ENCODE measurements around the gene TTC4.
A peak's percentile ranks its signal among the peaks of the same experiment; 100 is the strongest.

Gene TTC4

DNA sequence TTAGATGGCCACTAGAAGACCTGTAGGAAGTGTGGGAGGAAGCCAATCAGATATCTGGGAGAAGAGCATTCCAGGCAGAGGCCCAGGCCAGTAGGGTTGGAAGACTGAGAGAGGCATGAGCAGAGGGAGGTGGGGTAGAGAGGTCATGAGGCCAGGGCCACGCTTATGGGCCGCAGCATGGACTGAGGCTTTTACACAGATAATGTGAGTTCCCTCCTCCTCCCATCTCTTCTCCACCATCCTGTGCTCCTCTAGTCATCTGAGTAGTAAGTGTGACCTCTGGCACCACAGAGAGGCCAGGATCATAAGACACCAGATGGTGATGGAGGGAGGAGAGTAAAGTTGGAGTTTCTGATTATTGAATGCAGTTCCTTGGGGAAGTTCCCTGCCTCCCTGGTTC, 68.4 kb downstream of the TTC4 start:
- DNase-seq (ENCODE audit: low read depth), result no peak

DNA sequence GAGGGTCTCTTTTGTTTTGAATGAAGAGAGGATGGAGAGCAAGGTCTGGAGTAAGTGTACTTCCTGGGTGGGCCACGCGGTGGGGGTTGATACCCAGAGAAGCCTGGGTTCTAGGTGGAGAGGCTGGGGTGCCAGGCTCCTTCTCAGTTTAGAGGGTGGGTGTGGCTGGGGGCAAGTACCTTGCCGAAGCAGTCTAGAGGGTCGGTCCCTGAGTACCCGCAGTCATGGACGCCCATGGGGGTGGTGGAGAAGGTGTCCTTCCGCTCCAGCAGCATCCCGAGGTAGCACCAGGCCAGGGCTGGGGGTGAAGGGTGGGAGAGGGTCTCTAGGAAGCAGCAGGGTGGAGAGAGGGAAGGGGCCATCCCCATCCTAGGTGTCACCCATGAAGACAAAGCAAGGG, 71.1 kb downstream of the TTC4 start:
- DNase-seq (ENCODE audit: low read depth), result no peak

DNA sequence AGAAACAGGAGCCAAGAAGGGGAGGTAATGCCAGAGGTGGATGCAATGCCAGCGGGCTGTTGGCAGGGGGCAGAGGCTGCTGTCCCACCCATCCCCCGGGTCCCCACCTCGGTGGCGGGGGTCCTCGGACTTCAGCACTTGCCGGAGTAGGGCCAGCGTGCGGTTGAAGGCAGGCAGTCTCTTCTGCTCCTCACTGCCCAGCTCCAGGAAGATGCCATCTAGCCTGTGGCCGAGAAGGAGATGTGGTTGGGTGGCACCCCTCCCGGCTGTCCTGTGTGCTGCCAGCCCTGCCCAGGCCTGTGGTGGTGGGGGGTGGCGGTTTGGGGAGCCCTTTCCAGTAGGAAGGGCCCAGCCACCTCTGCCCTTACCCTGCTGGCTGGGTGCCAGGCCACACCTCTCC, 71.9 kb downstream of the TTC4 start:
- DNase-seq (ENCODE audit: low read depth), result no peak

DNA sequence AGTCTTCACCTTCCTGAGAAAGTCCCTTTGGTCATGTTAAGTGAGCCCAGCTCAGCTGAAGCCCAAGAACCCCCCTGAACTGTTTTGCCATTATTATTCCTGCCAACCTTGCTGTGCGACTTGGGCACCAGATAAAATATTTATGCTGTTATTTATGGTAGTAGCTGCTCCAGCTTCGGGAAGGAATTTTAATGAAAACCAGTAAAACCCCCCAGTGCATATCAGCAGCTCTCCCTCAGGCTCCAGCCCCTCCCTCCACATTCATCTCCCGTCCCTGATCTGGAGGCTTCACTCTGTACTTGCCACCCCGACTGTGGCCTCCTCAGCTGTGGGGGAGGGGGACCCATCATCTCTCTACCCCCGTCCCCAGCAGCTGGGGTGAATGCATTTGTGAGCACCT, 72.8 kb downstream of the TTC4 start:
- no peak for DNase-seq (ENCODE audit: low read depth)

DNA sequence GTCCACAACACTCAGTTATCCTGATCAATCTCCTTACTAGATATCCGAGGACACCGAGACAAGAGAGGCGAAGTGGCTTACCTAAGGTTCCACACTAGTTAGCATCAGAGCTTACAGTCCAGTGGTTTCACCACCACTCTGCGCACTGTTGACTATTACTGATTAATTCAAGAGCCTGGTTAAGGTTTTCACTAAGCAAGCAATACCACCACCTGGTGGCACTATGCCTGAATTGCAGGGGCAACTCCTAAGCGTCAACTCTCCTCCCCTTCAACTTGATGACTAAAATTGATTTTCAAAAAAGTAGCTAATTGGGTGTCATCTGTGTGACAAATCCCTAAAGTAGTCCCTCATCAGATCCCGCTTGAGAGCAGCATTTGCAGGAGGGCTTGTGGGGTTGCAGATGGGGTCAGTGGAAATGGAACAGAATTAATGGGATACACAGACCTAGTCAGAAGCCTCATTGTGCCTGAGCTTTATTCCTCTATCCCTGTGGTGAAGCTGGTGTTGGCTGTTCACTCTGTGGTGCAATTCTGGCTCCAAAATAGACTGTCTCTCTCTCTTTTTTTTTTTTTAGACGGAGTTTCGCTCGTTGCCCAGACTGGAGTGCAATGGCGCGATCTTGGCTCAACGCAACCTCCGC, 76.3 kb downstream of the TTC4 start:
- peak; percentile 9 for DNase-seq (ENCODE audit: low read depth)

All from fibroblast of the conjunctiva (primary cell).